ENCODE data around the gene SHISA7.

Gene SHISA7

GRCh38 chr19:55443045-55443823 lies at the start of gene SHISA7:
Gene SHISA7 (minus strand): TSS chr19:55443300. CDS start chr19:55442863, 437 bp downstream.
- DNase-seq: no peak

DNA sequence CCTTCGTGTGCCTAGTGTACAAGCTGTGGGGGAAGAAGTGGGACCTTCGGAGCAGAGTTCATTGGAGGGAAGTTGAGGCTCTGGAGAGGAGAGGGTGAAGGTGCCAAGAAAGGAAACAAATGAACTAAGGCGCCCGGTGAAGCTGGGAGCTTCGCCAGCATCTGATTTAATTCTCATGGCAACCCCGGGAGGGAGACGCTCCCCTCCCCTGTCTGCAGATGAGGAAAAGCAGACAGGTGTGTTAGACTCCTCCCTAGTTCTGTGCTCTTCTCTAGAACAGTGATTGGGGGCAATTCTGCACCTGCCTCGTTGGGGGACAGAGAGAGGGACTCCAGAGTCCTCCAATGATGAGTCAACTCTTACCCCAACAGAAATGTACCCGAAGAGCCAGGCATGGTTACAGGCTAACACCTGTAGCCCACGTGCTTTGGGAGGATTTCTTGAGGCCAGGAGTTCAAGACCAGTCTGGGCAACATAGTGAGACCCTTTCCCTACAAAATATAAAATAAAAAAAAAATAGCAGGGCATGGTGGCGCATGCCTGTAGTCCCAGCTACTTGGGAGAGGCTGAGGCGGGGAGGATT lies 49.4 kb upstream of the SHISA7 start:
- no peak for DNase-seq

DNA sequence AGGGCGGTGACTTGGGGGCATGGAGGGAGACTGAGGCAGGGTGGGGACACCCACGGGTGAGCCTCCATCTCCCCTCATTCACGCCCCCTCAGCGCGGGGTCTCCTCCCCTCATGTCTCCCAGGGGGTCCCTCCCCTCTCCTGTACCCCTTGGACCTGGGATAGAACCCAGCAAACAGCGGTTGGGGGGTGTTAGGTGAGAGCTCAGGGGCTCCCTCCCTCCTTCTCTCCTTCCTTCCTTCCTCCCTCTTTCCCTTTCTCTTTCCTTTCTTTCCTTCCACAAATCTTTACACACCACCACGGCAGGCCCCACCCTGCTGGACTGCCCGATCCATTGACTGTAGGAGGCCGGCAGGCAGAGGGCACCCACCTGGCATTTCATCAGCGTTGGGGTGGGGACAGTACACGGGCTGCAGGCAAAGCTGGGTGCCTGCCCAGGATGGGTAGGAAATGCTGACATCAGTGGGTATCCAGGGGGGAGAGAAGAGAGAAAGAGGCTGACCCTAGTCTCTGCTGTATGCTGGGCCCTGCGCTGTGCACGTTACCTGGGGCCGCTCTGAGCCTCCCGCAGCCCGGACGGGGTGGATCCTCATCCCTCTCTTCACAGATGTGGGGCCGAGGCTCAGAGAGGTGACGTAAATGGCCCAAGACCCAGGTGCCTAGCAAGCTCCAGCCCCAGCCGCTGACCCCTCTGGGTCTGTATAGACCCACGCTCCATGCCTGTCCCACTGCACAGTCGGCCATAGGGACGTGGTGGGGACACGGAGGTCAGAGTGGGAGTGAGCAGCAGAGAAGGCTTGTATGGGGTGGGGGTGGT lies 48.7 kb upstream of the SHISA7 start:
- DNase-seq: no peak

GRCh38 chr19:55490478-55491432 lies 47.7 kb upstream of the SHISA7 start:
- DNase-seq: no peak

GRCh38 chr19:55489711-55490477 lies 46.8 kb upstream of the SHISA7 start:
- DNase-seq: no peak

DNA sequence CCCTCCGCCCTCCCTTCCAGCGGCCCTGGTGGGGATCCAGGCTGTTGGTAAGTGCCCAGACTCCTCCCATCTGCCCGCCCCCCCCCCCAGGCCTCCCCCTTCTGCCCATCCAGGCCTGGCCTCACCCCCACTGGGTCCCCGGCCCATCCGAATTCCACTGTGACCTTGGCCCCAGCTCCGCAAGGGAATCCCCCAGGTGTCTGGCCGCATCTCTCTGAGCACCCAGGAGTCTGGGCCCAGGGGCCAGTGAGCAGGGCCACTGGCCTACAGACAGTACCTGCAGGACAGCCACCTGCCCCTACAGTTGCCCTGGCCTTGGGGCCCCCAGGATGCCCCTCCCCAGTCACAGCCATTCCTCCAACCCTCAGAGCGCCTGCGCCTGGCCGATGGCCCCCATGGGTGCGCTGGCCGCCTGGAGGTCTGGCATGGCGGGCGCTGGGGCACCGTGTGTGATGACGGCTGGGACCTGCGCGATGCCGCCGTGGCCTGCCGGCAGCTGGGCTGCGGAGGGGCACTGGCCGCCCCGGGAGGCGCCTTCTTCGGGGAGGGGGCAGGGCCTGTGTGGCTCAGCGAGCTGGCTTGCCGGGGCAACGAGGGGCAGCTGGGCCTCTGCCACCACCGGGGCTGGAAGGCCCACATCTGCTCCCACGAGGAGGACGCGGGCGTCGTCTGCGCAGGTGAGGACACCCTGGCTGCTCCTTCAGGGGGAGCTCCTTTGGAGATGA lies 46.0 kb upstream of the SHISA7 start:
- DNase-seq: no peak

- DNase-seq: no peak
Observed at GRCh38 chr19:55487924-55488687, 45.0 kb upstream of the SHISA7 start, which contains the start of gene SSC5D. Gene SSC5D (plus strand): TSS chr19:55488436. CDS start chr19:55488590, 154 bp downstream.

- no peak for DNase-seq
Observed at GRCh38 chr19:55486971-55487923, 44.1 kb upstream of the SHISA7 start.

GRCh38 chr19:55486043-55486970 lies 43.2 kb upstream of the SHISA7 start:
- no peak for DNase-seq

- no peak for DNase-seq
Observed at GRCh38 chr19:55485439-55486011, 42.4 kb upstream of the SHISA7 start.

GRCh38 chr19:55484593-55485438 lies 41.7 kb upstream of the SHISA7 start, which contains the start of gene NAT14:
Gene NAT14 (plus strand): TSS chr19:55485188. CDS start chr19:55485709, 521 bp downstream.
- DNase-seq: no peak

DNA sequence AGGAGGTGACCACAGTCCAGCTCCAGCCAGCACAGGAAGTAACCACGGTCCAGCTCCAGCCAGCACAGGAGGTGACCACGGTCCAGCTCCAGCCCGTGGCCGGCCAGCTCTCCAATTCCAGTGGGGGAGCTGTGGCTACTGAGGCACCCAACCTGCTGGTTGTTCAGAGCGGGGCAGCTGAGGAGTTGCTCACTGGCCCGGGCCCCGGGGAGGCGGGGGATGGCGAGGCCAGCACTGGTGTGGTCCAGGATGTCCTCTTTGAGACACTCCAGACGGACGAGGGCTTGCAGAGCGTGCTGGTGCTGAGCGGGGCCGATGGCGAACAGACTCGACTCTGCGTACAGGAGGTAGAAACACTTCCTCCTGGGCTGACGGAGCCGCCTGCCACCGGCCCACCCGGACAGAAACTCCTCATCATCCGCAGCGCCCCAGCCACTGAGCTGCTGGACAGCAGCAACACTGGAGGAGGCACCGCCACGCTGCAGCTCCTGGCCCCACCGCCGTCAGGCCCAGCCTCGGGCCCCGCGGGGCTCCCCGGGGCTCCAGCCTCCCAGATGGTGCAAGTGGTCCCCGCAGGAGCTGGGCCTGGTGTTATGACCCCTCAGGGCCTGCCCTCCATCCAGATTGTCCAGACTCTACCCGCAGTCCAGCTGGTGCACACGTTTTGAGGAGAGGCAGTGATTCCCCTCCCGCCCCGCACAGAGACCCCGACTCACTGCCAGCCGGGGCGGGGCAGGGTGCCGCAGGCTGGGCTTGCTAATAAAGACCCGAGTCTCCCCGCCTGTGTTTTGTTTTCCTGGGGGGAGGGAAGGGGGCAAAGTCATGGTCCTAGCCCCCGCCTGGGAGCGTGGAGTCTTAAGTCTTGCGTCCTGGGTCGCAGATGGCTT lies 40.8 kb upstream of the SHISA7 start:
- no peak for DNase-seq

GRCh38 chr19:55482967-55483705 lies 40.0 kb upstream of the SHISA7 start:
- no peak for DNase-seq
